Mesenteric fat pad (tissue), 1 donor: ENCODE data around the gene BOC. TPM values are rescaled to one million over a fixed set of nuclear protein-coding genes. Genes with fewer than 3 reads are reported as not detected.

ENCODE experiments used
- DNase-seq: peaks from one replicate; pipeline ENCODE4 v3.0.0-alpha.2; 2020; ENCODE audit warnings: low spot score
- total RNA-seq: library from RNA; stranded (reverse); fragmentation: NEBNext Ultra II Directional; extraction: Animal tissue kit (Norgen Biotek cat#: 25700); gene quantifications from one replicate; pipeline ENCODE4 v1.2.1, GENCODE V29; 2021
- donor health status: DM: yes; HTN: yes; CAD: no.

Gene BOC
- total RNA-seq, 1 donor from 2014 or later = 37.3 TPM

- no peak for DNase-seq
Measured at GRCh38 chr3:113266738-113267137, 55.4 kb downstream of the BOC start.

GRCh38 chr3:113268311-113268710, 57.0 kb downstream of the BOC start:
- DNase-seq = no peak

GRCh38 chr3:113268942-113269341, 57.6 kb downstream of the BOC start:
- no peak for DNase-seq

GRCh38 chr3:113269661-113270060, 58.3 kb downstream of the BOC start:
- DNase-seq = no peak

GRCh38 chr3:113270068-113270467, 58.7 kb downstream of the BOC start:
- no peak for DNase-seq

- no peak for DNase-seq
Measured at GRCh38 chr3:113270786-113271185, 59.4 kb downstream of the BOC start.

GRCh38 chr3:113271189-113271588, 59.8 kb downstream of the BOC start:
- no peak for DNase-seq

- DNase-seq = no peak
Measured at GRCh38 chr3:113271594-113272384, 60.4 kb downstream of the BOC start.

- DNase-seq = no peak
Measured at GRCh38 chr3:113272385-113272779, 61.0 kb downstream of the BOC start.

- DNase-seq = no peak
Measured at GRCh38 chr3:113273011-113273410, 61.7 kb downstream of the BOC start.

- no peak for DNase-seq
Measured at GRCh38 chr3:113273604-113274378, 62.4 kb downstream of the BOC start.

- DNase-seq = no peak
Measured at GRCh38 chr3:113274425-113275257, 63.3 kb downstream of the BOC start.

- no peak for DNase-seq
Measured at GRCh38 chr3:113275258-113275556, 63.9 kb downstream of the BOC start.

- DNase-seq = no peak
Measured at GRCh38 chr3:113275583-113275928, 64.2 kb downstream of the BOC start.

GRCh38 chr3:113275929-113276750, 64.8 kb downstream of the BOC start:
- DNase-seq = no peak

GRCh38 chr3:113276751-113277080, 65.4 kb downstream of the BOC start:
- no peak for DNase-seq

- DNase-seq = no peak
Measured at GRCh38 chr3:113277414-113277813, 66.1 kb downstream of the BOC start.

GRCh38 chr3:113277941-113278598, 66.7 kb downstream of the BOC start:
- no peak for DNase-seq

- DNase-seq = no peak
Measured at GRCh38 chr3:113278599-113278955, 67.2 kb downstream of the BOC start.

GRCh38 chr3:113279686-113280085, 68.3 kb downstream of the BOC start:
- no peak for DNase-seq

GRCh38 chr3:113283306-113283705, 71.9 kb downstream of the BOC start:
- no peak for DNase-seq
